K562 (cell line): ENCODE data around the gene GIT2. TPM values are rescaled to one million over a fixed set of nuclear protein-coding genes. Genes with fewer than 3 reads are reported as not detected.

ENCODE experiments used
- ETS2 ChIP-seq: IDR thresholded peaks from 2 replicates; pipeline ENCODE4 v1.6.1; 2016; ENCODE audit warnings: borderline replicate concordance, missing genetic modification characterization, mild to moderate bottlenecking, moderate library complexity, missing compliant biosample characterization; ENCODE audit not compliant: poor library complexity, severe bottlenecking
- MCM2 ChIP-seq: fragments of 450-650 bp; IDR thresholded peaks from 2 replicates; pipeline ENCODE4 v1.6.1; 2017; ENCODE audit warnings: low read depth, mild to moderate bottlenecking
- NFE2L1 ChIP-seq: fragments of 450-650 bp; IDR thresholded peaks from 2 replicates; pipeline ENCODE4 v1.6.1; 2016; ENCODE audit warnings: missing genetic modification characterization, low read depth, mild to moderate bottlenecking, missing compliant biosample characterization, moderate library complexity, borderline replicate concordance
- SRSF1 ChIP-seq: fragments of 200-400 bp; formaldehyde crosslinking; IDR thresholded peaks from 2 replicates; pipeline ENCODE4 v1.6.1; 2017; ENCODE audit warnings: mild to moderate bottlenecking, low read depth, low read length, moderate library complexity
- TRIM28 ChIP-seq: fragments of 450-650 bp; IDR thresholded peaks from 2 replicates; pipeline ENCODE4 v1.6.1; 2017
- ZNF174 ChIP-seq: fragments of 250-450 bp; sonication (Bioruptor Pico); IDR thresholded peaks from 2 replicates; pipeline ENCODE4 v1.4.0; 2020; ENCODE audit warnings: mild to moderate bottlenecking
- ZNF444 ChIP-seq: fragments of 250-450 bp; sonication (Bioruptor Pico); IDR thresholded peaks from 2 replicates; pipeline ENCODE4 v1.4.0; 2020; ENCODE audit warnings: mild to moderate bottlenecking, moderate library complexity
- ZNF717 ChIP-seq: fragments of 250-450 bp; sonication (Bioruptor Pico); IDR thresholded peaks from 2 replicates; pipeline ENCODE4 v1.5.0; 2021
- ZNF766 ChIP-seq: fragments of 200-800 bp; sonication (Bioruptor generic); conservative IDR thresholded peaks from 2 replicates; pipeline ENCODE4 v1.6.1; 2016; ENCODE audit warnings: missing genetic modification characterization, missing compliant biosample characterization
- polyA plus RNA-seq, 8 experiments: library from polyadenylated mRNA; depleted of rRNA in 4 of 8; stranded (reverse) in 5 of 8; unstranded in 3 of 8; fragments of >200 nt; fragmentation: Nextera tagmentation in 2 of 8; fragmentation: Illumina TruSeq in 1 of 8; extraction: Ambion mirVana in 2 of 8; extraction: Trizol in 1 of 8; gene quantifications; 2 replicates each; pipeline versions ENCODE4 v1.2.1 to v1.2.3, GENCODE V29; 2011 to 2014; ENCODE audit warnings: inconsistent platforms in 1 of 8, missing spikeins in 1 of 8
- total RNA-seq, 7 experiments: library from RNA; depleted of rRNA in 6 of 7; stranded (reverse); fragments of >200 nt in 6 of 7; fragmentation: Illumina TruSeq in 2 of 7; extraction: Trizol in 2 of 7; gene quantifications; 2 replicates each; pipeline versions ENCODE4 v1.2.1 to v1.2.3, GENCODE V29; 2011 to 2021; ENCODE audit warnings: low replicate concordance in 1 of 7
- TF ChIP-seq, protein P1 (sequence below), 2 experiments: fragments of 450-650 bp in 1 of 2; sonication (generic) in 1 of 2; formaldehyde crosslinking in 1 of 2; IDR thresholded peaks; 2 replicates each; pipeline versions ENCODE4 v1.7.1 to v1.9.0; 2016 to 2022; ENCODE audit warnings: inconsistent platforms in 1 of 2, mild to moderate bottlenecking in 1 of 2, missing genetic modification reagents in 1 of 2
- TF ChIP-seq, protein P2 (sequence below): fragments of 250-450 bp; sonication (Bioruptor Pico); IDR thresholded peaks from 2 replicates; pipeline ENCODE4 v1.5.0; 2022; ENCODE audit warnings: mild to moderate bottlenecking

Gene GIT2
- total and polyA plus RNA-seq, 9 of the 15 experiments (the other 6 are each of a cell fraction or from before 2014, with no cell fraction given), result 4.0 to 30.4 (median 23.5) TPM

DNA sequence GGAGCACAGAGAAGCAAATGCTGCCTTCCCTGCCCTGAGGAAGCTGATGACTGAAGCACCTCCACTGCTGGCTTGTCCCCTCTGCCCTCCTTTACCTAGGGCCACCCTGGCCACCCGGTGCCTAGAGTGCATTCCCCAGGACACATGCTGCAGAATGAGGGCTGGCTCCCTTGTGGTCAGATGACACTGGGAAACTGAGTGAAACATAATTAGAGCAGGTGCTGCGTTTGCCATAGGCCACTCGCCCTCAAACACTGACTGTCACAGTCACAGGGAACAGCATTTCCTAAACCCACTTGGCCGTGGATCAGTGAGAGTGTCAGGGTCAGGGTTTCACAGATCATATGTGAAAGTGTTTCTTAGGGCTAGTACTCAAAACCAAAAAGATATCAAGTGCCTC lies 80.1 kb downstream of the GIT2 start (continued):
- TF ChIP-seq, protein P1, sequence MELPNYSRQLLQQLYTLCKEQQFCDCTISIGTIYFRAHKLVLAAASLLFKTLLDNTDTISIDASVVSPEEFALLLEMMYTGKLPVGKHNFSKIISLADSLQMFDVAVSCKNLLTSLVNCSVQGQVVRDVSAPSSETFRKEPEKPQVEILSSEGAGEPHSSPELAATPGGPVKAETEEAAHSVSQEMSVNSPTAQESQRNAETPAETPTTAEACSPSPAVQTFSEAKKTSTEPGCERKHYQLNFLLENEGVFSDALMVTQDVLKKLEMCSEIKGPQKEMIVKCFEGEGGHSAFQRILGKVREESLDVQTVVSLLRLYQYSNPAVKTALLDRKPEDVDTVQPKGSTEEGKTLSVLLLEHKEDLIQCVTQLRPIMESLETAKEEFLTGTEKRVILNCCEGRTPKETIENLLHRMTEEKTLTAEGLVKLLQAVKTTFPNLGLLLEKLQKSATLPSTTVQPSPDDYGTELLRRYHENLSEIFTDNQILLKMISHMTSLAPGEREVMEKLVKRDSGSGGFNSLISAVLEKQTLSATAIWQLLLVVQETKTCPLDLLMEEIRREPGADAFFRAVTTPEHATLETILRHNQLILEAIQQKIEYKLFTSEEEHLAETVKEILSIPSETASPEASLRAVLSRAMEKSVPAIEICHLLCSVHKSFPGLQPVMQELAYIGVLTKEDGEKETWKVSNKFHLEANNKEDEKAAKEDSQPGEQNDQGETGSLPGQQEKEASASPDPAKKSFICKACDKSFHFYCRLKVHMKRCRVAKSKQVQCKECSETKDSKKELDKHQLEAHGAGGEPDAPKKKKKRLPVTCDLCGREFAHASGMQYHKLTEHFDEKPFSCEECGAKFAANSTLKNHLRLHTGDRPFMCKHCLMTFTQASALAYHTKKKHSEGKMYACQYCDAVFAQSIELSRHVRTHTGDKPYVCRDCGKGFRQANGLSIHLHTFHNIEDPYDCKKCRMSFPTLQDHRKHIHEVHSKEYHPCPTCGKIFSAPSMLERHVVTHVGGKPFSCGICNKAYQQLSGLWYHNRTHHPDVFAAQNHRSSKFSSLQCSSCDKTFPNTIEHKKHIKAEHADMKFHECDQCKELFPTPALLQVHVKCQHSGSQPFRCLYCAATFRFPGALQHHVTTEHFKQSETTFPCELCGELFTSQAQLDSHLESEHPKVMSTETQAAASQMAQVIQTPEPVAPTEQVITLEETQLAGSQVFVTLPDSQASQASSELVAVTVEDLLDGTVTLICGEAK (IDR thresholded peaks at IDR 0.05), result no peak
- TF ChIP-seq, protein P1 (CRISPR knock-in tag; IDR thresholded peaks at IDR 0.05), result no peak
- TF ChIP-seq ZNF174, result no peak
- TF ChIP-seq TRIM28, result no peak
- no peak for TF ChIP-seq ZNF766 (CRISPR knock-in tag)
- TF ChIP-seq ZNF444 (CRISPR knock-in tag), result no peak
- TF ChIP-seq, protein P2, sequence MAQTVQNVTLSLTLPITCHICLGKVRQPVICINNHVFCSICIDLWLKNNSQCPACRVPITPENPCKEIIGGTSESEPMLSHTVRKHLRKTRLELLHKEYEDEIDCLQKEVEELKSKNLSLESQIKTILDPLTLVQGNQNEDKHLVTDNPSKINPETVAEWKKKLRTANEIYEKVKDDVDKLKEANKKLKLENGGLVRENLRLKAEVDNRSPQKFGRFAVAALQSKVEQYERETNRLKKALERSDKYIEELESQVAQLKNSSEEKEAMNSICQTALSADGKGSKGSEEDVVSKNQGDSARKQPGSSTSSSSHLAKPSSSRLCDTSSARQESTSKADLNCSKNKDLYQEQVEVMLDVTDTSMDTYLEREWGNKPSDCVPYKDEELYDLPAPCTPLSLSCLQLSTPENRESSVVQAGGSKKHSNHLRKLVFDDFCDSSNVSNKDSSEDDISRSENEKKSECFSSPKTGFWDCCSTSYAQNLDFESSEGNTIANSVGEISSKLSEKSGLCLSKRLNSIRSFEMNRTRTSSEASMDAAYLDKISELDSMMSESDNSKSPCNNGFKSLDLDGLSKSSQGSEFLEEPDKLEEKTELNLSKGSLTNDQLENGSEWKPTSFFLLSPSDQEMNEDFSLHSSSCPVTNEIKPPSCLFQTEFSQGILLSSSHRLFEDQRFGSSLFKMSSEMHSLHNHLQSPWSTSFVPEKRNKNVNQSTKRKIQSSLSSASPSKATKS (CRISPR knock-in tag), result no peak
- no peak for TF ChIP-seq NFE2L1 (tag)
- no peak for TF ChIP-seq SRSF1
- no peak for TF ChIP-seq MCM2
- TF ChIP-seq ETS2 (tag), result no peak
- TF ChIP-seq ZNF717, result no peak
